Endothelial cell of umbilical vein (primary cell): Measurements from ENCODE around the gene HK1.

Experiments
- CTCF ChIP-seq, 2 donors: IDR thresholded peaks; 1 replicate in 1 of 2; 2 replicates in 1 of 2; pipeline ENCODE4 v1.5.1; 2011; ENCODE audit warnings: low read length in 2 of 2, mild to moderate bottlenecking in 2 of 2, moderate library complexity in 2 of 2, control low read depth in 1 of 2, inconsistent platforms in 1 of 2, low read depth in 1 of 2; ENCODE audit not compliant: insufficient read depth in 1 of 2; ENCODE audit errors: extremely low read depth in 1 of 2
- EZH2 ChIP-seq: IDR thresholded peaks from 2 replicates; pipeline ENCODE4 v1.6.1; 2012; ENCODE audit warnings: borderline replicate concordance, low read depth, mild to moderate bottlenecking, moderate library complexity, low read length, inconsistent platforms; ENCODE audit not compliant: severe bottlenecking
- FOS ChIP-seq: IDR thresholded peaks from 2 replicates; pipeline ENCODE4 v1.6.1; 2011; ENCODE audit warnings: mild to moderate bottlenecking, low read length, moderate library complexity, borderline replicate concordance; ENCODE audit not compliant: insufficient read depth
- GATA2 ChIP-seq: IDR thresholded peaks from 2 replicates; pipeline ENCODE4 v1.7.0; 2011; ENCODE audit warnings: low read depth, mild to moderate bottlenecking, moderate library complexity, mixed read lengths, low read length; ENCODE audit not compliant: insufficient read length, insufficient read depth
- JUN ChIP-seq: IDR thresholded peaks from 2 replicates; pipeline ENCODE4 v1.6.1; 2011; ENCODE audit warnings: borderline replicate concordance, low read depth; ENCODE audit not compliant: insufficient read length, insufficient read depth
- MAX ChIP-seq: IDR thresholded peaks from 2 replicates; pipeline ENCODE4 v1.6.1; 2011; ENCODE audit not compliant: insufficient read depth, insufficient read length
- MYC ChIP-seq: IDR thresholded peaks from one replicate; pipeline ENCODE4 v1.6.1; 2011; ENCODE audit warnings: mild to moderate bottlenecking, low read depth, low read length
- POLR2A ChIP-seq: IDR thresholded peaks from 2 replicates; pipeline ENCODE4 v1.6.1; 2012; ENCODE audit warnings: low read depth, mild to moderate bottlenecking, control low read depth, low read length
- POLR2AphosphoS5 ChIP-seq: IDR thresholded peaks from 2 replicates; pipeline ENCODE4 v1.6.1; 2012; ENCODE audit warnings: low read depth, mild to moderate bottlenecking, control low read depth, low read length, moderate library complexity; ENCODE audit not compliant: insufficient read depth

GRCh38 chr10:69253171-69253570 is 25.1 kb upstream of the HK1 start:
- no peak for TF ChIP-seq CTCF (IDR thresholded peaks at IDR 0.05; ENCODE audit: extremely low read depth in 1 of 2, insufficient read depth in 1 of 2, low read depth in 1 of 2, low read length in 2 of 2)
- no peak for TF ChIP-seq EZH2
- no peak for TF ChIP-seq POLR2AphosphoS5
- no peak for TF ChIP-seq POLR2A
- no peak for TF ChIP-seq MAX
- no peak for TF ChIP-seq MYC
- TF ChIP-seq JUN: no peak
- no peak for TF ChIP-seq GATA2
- no peak for TF ChIP-seq FOS
